IPS-18a (cell line): ENCODE results near the gene TMEM253.

Source experiments
- H3K27ac ChIP-seq: one replicate; pipeline ENCODE4 v1.5.1; 2013; ENCODE audit warnings: low read length
- H3K27me3 ChIP-seq: one replicate; pipeline ENCODE4 v1.6.1; 2013; ENCODE audit warnings: mild to moderate bottlenecking, low read length; ENCODE audit not compliant: control insufficient read depth, insufficient read depth
- H3K36me3 ChIP-seq: one replicate; pipeline ENCODE4 v1.6.1; 2013; ENCODE audit warnings: low read depth, low read length; ENCODE audit not compliant: control insufficient read depth
- H3K4me1 ChIP-seq: one replicate; pipeline ENCODE4 v1.6.1; 2013; ENCODE audit warnings: low read depth, low read length; ENCODE audit not compliant: control insufficient read depth
- H3K4me3 ChIP-seq: one replicate; pipeline ENCODE4 v1.5.1; 2013; ENCODE audit warnings: low read length
- H3K9ac ChIP-seq: one replicate; pipeline ENCODE4 v1.6.1; 2013; ENCODE audit warnings: mild to moderate bottlenecking, low read length, moderate library complexity
- H3K9me3 ChIP-seq: one replicate; pipeline ENCODE4 v1.6.1; 2013; ENCODE audit warnings: low read depth, low read length; ENCODE audit not compliant: control insufficient read depth

TMEM253 gene

DNA sequence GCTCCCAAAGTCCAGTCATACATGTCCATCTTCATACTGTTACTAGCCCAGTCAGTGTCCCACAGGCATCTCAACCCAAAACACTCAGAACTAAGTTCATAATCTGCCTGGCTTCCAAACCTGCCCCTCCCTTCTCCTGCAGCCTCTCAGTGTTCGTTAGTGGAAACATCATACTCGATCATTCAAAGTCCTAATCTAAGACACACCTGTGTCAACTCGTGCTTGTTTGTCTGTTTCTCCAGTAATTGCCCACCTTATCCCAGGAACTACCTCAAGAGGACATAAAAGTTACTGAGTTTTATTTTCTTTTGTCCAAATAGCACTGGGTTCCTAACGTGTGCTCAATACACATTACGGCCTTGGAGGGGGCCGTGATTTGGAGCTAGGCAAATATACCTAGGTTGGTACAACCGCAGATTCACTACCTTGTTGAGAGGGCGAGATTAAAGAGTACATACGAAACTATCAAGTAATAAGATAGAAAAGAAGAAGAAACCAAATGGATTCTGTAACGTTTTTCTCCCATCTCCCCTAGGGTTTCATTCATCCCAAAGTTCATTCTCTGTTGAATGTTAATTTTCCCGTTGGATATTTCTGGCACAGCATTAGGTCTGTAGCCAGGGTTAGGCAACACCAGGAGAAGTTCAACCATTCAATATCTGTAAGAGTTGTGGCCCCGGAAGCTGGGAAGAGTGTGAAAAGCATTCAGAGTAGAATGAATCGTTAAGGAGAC, 40.1 kb upstream of the TMEM253 start:
- H3K4me1 ChIP-seq = peaks cover 9% of the 10 kb centered on the region
- no peak overlapping the region for H3K27ac ChIP-seq
- H3K27me3 ChIP-seq = no peaks in the 10 kb centered on the region
- no peaks in the 10 kb centered on the region for H3K36me3 ChIP-seq
- no peak overlapping the region for H3K9ac ChIP-seq
- no peaks in the 10 kb centered on the region for H3K9me3 ChIP-seq
- H3K4me3 ChIP-seq = no peak overlapping the region

DNA sequence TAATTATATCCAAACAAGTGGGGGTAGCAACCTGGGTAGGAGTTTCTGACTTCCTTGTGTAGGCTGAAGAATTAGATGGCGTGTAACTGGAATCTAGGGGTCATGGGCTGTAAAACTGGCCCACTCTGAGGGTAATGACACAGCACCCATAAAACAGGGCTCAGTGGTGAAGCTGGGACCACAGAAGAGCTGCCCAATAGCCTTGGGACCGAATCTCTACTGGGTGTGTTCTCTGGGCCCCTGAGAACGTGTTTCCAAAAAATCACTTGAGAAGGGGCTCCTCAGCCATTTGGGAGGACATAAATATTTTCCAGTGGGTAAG, 39.6 kb upstream of the TMEM253 start:
- H3K4me1 ChIP-seq = peaks cover 9% of the 10 kb centered on the region
- no peaks in the 10 kb centered on the region for H3K36me3 ChIP-seq
- no peaks in the 10 kb centered on the region for H3K27me3 ChIP-seq
- H3K9ac ChIP-seq = no peak overlapping the region
- H3K4me3 ChIP-seq = no peak overlapping the region
- H3K9me3 ChIP-seq = no peaks in the 10 kb centered on the region
- H3K27ac ChIP-seq = no peak overlapping the region

DNA sequence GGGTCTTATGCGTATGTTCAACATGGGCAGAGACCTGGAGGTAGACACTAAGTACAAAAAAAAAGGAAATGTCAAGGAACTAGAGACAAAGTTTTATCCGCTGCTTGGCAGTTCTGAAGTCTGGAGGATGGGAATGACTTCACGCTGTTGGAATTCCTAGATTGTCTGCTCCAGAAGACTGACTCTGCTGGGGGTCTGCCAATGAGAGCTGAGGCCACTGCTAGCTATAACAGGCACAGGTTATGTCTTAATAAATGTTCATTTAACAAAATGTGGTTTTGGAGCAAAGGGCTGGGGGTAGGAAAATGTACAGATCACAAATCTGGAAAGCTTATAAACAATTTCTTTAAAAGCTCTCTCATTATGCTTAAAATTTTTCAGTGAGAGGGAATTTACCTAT, 37.4 kb upstream of the TMEM253 start:
- Histone ChIP-seq H3K36me3 (no peaks in the 10 kb centered on the region), H3K9ac (no peak overlapping the region), H3K4me1 (peaks cover 12% of the 10 kb centered on the region), H3K27me3 (peaks cover 13% of the 10 kb centered on the region), H3K27ac (no peak overlapping the region), H3K4me3 (no peak overlapping the region), H3K9me3 (no peaks in the 10 kb centered on the region)

DNA sequence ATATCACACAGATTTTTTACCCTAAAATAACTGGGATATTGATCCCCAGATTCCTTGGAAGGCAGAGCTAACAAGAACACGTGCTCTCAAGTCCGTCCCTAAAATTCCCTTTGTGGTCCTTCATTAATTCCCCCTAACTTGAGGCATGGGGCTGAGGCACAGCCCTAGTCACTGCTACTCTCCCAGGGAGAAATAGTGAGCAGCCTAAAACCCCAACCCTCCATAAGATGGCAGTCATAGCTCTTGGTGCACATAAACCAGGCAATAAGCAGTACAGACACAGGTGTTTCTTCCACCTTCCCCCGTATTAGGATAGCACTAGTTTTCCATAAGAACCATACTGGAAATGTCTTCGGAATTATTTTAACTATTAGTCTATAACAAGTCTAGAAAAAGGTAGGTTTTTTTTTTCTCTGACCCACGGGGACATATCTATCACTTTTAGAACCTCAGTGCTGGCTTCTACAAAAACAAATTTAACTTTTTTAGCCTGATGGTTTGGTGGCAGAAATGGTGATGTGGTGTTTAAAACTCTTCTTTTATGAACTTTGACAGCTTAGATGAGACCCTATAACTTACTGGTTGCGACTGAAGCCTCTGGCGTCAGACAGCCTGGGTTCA, 33.9 kb upstream of the TMEM253 start:
- peaks cover 18% of the 10 kb centered on the region for H3K4me1 ChIP-seq

DNA sequence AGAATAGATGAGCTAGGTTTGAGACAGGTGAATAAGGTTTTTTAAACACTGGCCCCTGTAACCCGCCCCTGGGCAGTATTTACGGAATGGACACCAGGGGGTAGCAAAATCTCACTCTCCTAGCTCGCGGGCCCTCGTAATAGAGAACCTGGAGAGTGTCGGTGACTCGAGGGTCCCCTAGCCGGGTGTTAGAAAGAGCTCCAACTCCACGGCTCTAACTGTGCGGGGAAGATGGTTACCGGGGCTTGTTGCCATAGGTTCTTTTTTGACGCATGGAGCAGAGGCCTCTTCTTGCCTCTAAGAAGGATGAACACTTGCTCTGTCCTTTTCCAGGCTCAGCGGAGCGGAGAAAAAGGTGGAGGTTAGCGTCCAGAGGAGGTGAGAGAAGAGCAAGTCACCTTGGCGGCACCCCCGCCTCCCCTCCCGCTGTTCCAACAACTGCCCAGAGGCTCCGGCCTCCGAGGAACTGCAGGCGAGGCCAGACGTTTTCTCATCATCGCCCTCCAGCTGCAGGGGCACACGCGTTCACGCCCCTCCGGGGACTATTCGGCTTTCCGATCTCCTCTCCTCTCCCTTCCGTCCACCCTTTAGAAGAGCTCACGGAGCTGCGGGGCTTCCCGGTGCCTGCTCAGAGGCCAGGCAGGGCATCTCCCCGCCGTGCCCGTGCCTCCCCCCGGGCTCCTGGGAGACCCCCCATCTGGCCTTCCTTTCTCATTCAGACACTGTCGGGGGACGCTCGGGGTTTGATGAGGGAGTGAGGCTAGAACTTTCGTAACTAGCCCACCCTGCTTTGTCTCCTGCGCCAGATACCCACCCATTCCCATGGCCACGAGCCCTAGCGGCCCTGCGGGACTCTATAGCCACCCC, 32.1 kb upstream of the TMEM253 start:
- Histone ChIP-seq H3K4me3 (peak overlapping the region; percentile 69), H3K9me3 (no peaks in the 10 kb centered on the region), H3K36me3 (peaks cover 12% of the 10 kb centered on the region), H3K4me1 (peaks cover 17% of the 10 kb centered on the region), H3K27ac (peak overlapping the region; percentile 48), H3K9ac (peak overlapping the region; percentile 89), H3K27me3 (peaks cover 16% of the 10 kb centered on the region)

More for the DNA sequence above, 33.9 kb upstream of the TMEM253 start:
- H3K27ac ChIP-seq = no peak overlapping the region
- no peak overlapping the region for H3K9ac ChIP-seq
- H3K4me3 ChIP-seq = no peak overlapping the region
- no peaks in the 10 kb centered on the region for H3K9me3 ChIP-seq
- H3K36me3 ChIP-seq = no peaks in the 10 kb centered on the region
- H3K27me3 ChIP-seq = peaks cover 16% of the 10 kb centered on the region

DNA sequence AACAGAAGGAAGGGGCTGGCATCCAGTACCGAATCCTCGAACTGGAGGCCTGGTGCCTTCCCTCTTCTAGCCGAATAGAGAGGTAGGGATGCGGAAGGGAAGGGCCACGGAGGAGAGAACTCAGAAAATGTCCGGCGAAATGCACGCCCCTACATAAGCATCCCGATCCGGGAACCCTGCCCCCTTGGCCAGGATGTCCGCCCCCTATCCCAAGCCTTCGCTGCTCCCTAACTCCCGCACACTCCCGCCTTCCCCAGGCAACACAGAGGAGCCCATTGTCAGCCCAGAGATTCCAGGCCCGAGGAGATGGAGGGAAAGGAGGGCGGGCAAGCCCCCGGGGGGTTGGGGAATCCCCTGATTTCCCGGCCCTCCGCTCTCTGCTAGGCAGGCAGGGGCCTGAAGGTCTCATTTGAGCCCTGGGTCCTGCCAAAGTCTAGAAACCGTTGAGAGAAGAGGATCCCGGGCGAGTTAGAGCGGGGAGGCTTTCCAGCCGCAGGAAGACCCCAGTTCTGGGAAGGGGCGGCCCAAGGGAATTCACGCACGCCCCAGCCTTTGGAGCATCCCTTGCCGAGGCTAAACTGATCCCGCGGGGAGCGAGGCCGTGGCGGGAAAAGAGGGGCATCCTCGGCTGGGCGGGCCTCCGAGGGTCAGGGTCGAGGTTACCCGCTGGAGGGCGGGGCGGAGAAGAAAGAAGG, 31.3 kb upstream of the TMEM253 start:
- peak overlapping the region; percentile 69 for H3K4me3 ChIP-seq
- no peaks in the 10 kb centered on the region for H3K9me3 ChIP-seq
- H3K36me3 ChIP-seq = peaks cover 18% of the 10 kb centered on the region
- H3K27me3 ChIP-seq = peaks cover 16% of the 10 kb centered on the region
- H3K27ac ChIP-seq = peak overlapping the region; percentile 89
- H3K4me1 ChIP-seq = peaks cover 16% of the 10 kb centered on the region
- H3K9ac ChIP-seq = peak overlapping the region; percentile 89

DNA sequence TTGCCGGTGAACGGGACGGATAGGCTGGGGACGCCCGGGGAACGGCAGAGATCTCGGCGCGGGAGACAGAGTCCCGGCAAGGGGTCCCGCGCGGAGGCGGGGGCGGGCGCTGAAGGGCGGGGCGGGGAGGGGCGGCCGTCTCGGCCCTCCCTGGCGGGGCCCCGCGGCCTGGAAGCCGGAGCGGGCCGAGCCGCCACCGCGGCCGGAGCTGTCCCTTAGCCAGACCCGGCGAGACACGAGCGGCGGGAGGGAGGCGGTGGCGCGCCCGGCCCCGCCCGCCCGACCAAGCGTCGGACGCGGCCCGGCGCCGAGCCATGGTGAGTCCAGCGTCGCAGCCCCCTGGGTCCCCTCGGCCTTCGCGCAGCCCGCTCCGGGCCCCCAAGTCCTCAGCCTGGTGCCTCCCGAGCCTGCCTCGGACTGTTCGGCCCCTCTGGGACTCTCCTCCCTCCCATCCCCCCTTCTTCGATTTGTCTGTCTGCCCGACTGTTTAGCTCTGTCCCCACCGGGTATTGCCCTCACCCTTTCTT, 30.7 kb upstream of the TMEM253 start, which contains the start of gene ARHGEF40:
ARHGEF40 (plus strand) TSS at position 222 of the 527 bp plus-strand sequence; CDS start at position 315, 93 bp downstream.
- peak within 1 kb of the TSS; percentile 89 for H3K27ac ChIP-seq
- peak within 1 kb of the TSS; percentile 89 for H3K9ac ChIP-seq
- peaks cover 16% of the 10 kb centered on the region for H3K27me3 ChIP-seq

DNA sequence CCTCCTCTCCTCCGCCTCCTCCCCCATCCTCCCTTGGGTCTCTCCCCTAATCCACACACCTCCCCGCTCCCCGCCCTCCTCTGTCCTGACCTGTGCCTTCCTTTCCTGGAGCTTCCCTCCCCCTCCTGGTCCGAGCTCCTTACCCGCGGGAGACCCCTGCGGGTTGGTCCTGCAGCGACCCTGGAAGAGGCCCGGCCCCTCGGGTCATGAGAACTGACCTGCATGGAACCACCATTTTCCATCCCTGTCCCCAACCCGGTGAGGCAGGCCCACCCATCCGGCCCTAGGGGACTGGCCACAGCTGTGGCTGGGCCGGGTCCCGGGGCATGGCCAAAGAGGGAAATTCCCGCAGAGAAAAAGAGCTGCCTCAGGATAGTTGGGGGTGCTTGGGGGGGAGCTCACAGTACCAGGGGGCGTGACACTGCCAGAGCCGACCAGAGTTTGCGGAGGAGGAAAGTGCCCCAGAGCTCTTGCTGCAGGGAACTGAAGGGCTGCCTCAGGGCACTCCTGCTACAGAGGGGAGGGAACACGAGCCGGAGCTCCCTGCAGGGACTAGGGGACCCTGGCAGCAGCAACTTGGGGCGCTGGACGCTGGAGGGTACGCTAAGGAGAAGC, 30.1 kb upstream of the TMEM253 start:
- H3K9ac ChIP-seq = peak overlapping the region; percentile 89
- peaks cover 16% of the 10 kb centered on the region for H3K27me3 ChIP-seq
- peak overlapping the region; percentile 69 for H3K4me3 ChIP-seq
- H3K4me1 ChIP-seq = peaks cover 16% of the 10 kb centered on the region
- H3K36me3 ChIP-seq = peaks cover 30% of the 10 kb centered on the region
- no peaks in the 10 kb centered on the region for H3K9me3 ChIP-seq
- peak overlapping the region; percentile 19 for H3K27ac ChIP-seq

More for the DNA sequence above, 30.7 kb upstream of the TMEM253 start, which contains the start of gene ARHGEF40:
- peak within 1 kb of the TSS; percentile 69 for H3K4me3 ChIP-seq
- H3K4me1 ChIP-seq = peaks cover 16% of the 10 kb centered on the region
- H3K9me3 ChIP-seq = no peaks in the 10 kb centered on the region
- H3K36me3 ChIP-seq = peaks cover 24% of the 10 kb centered on the region

DNA sequence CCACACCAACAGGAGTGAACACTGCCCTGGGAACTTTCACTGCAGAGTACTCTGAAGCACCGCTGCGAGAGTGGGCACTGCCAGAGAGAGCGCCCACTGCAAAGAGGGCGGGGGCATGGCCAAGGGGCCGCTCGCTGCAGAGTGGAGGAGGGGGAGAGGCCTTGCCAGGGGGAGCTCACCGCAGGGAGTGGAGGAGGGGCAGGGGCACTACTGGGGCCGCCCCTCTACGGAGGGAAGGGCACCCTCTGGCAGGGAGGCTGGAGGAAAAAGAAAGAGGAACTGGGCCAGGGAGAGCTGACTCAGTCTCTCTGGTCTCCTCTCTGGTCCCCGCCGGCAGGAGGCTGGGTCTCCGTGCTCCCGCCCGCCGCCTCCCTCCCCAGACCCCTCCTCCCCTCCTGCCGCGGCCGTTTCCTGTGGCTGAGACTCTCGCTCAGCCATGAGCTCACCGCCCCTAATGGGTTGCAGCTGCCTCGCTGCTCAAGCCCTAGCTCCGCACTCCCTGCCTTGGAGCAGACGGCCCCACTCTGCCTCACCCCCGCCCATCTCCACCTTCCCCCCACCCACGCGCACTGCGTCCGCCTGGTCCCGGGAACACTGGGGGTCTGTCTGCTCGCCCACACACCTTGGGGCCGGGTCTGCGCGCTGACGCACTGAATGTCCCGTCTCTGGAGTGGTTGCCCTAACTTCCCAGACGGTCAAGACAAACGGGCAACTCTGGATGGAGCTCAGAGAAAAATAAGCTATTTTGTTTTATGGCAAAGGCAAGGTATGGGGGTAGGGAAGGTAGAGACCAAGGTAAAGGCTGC, 29.4 kb upstream of the TMEM253 start:
- H3K9ac ChIP-seq = peak overlapping the region; percentile 89
- peak overlapping the region; percentile 69 for H3K4me3 ChIP-seq
- peaks cover 16% of the 10 kb centered on the region for H3K4me1 ChIP-seq
- H3K27ac ChIP-seq = peak overlapping the region; percentile 19
- H3K27me3 ChIP-seq = peaks cover 16% of the 10 kb centered on the region
- H3K36me3 ChIP-seq = peaks cover 37% of the 10 kb centered on the region
- no peaks in the 10 kb centered on the region for H3K9me3 ChIP-seq

DNA sequence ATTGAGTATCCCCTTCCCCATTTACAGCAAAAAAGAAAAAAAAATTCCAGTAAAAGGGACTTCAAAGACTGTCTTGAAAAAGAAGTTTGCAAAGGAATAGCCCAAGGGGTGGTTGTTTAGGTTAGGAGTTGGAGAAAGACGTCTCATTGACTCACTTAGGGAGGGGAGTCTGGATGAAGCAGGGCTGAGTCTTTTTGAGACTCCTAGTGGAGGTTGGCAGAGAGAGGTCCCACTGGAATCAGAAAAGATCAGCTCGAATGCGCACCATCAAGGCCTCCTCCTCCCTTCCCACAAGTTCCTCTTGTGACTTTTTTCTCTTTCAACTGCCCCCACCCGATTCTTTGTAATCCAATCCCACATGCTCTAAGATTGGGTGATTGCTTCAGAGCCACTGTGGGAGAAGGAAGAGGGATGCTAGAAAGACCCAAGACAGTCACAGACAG, 28.8 kb upstream of the TMEM253 start:
- peaks cover 16% of the 10 kb centered on the region for H3K4me1 ChIP-seq
- peaks cover 43% of the 10 kb centered on the region for H3K36me3 ChIP-seq
- peak overlapping the region; percentile 14 for H3K27ac ChIP-seq
- peak overlapping the region; percentile 89 for H3K9ac ChIP-seq
- H3K9me3 ChIP-seq = no peaks in the 10 kb centered on the region
- H3K27me3 ChIP-seq = peaks cover 15% of the 10 kb centered on the region
- peak overlapping the region; percentile 69 for H3K4me3 ChIP-seq
